IMR-90 (cell line): ENCODE results near the gene ELMO1. TPM values are rescaled to one million over a fixed set of nuclear protein-coding genes. Genes with fewer than 3 reads are reported as not detected.

Experiments used
- ATAC-seq: fragments of 200-7000 bp; cut with Tn5 transposase; 2 replicates; pipeline ENCODE4 v1.9.1; 2020; ENCODE audit warnings: low read depth, mild to moderate bottlenecking, moderate library complexity
- BruUV-seq: library from RNA; stranded (reverse); fragments of 400-500 nt; replicated peaks from 2 replicates; lab custom pipeline; 2021; lab: Mats Ljungman, UMichigan
- CTCF ChIA-PET: fragments of 300-600 bp; formaldehyde crosslinking; extraction: SDS; loops from one replicate; lab custom pipeline; 2021; ENCODE audit warnings: antibody characterized with exemption; lab: Yijun Ruan, JAX
- POLR2A ChIA-PET: fragments of 300-600 bp; sonication (Branson Sonifier 250); formaldehyde crosslinking; loops from one replicate; lab custom pipeline; 2022; ENCODE audit warnings: antibody characterized with exemption; ENCODE audit not compliant: unreplicated experiment; lab: Charles Lee
- DNase-seq: peaks from one replicate; pipeline ENCODE4 v3.0.0; 2013
- H2AFZ ChIP-seq: replicated peaks from 2 replicates; pipeline ENCODE3; 2013; ENCODE audit warnings: low read length, mild to moderate bottlenecking; ENCODE audit not compliant: poor library complexity
- H2AK5ac ChIP-seq: 2 replicates; pipeline ENCODE4 v1.6.1; 2013; ENCODE audit warnings: low read depth, low read length, inconsistent platforms
- H2AK9ac ChIP-seq: replicated peaks from 2 replicates; pipeline ENCODE3; 2013; ENCODE audit warnings: mild to moderate bottlenecking, low read depth, low read length, moderate library complexity; ENCODE audit not compliant: poor library complexity
- H2BK120ac ChIP-seq: 2 replicates; pipeline ENCODE4 v1.6.1; 2013; ENCODE audit warnings: low read depth, low read length, inconsistent platforms
- H2BK15ac ChIP-seq: 3 replicates; pipeline ENCODE4 v1.6.1; 2013; ENCODE audit warnings: low read depth, low read length, inconsistent platforms
- H2BK20ac ChIP-seq: 2 replicates; pipeline ENCODE4 v1.6.1; 2013; ENCODE audit warnings: low read depth, mild to moderate bottlenecking, inconsistent platforms, low read length, moderate library complexity
- H2BK5ac ChIP-seq: 2 replicates; pipeline ENCODE4 v1.6.1; 2013; ENCODE audit warnings: mild to moderate bottlenecking, low read depth, low read length, inconsistent platforms; ENCODE audit not compliant: poor library complexity, severe bottlenecking
- H3K14ac ChIP-seq: replicated peaks from 2 replicates; pipeline ENCODE4 v1.6.1; 2013; ENCODE audit warnings: low read depth, low read length, inconsistent platforms
- H3K18ac ChIP-seq: 2 replicates; pipeline ENCODE4 v1.6.1; 2013; ENCODE audit warnings: low read depth, low read length, control low read depth
- H3K23ac ChIP-seq: 2 replicates; pipeline ENCODE4 v1.6.1; 2013; ENCODE audit warnings: low read depth, low read length, inconsistent platforms
- H3K27ac ChIP-seq: 2 replicates; pipeline ENCODE4 v1.5.1; 2013; ENCODE audit warnings: mild to moderate bottlenecking, control low read depth, low read length; ENCODE audit not compliant: insufficient read depth
- H3K27me3 ChIP-seq: 2 replicates; pipeline ENCODE4 v1.6.1; 2013; ENCODE audit warnings: low read length; ENCODE audit not compliant: control insufficient read depth, insufficient read depth
- H3K36me3 ChIP-seq: 2 replicates; pipeline ENCODE4 v1.6.1; 2013; ENCODE audit warnings: low read length, mixed read lengths; ENCODE audit not compliant: control insufficient read depth, insufficient read depth
- H3K4ac ChIP-seq: 2 replicates; pipeline ENCODE4 v1.6.1; 2013; ENCODE audit warnings: low read depth, low read length, inconsistent platforms
- H3K4me1 ChIP-seq: 2 replicates; pipeline ENCODE4 v1.6.1; 2013; ENCODE audit warnings: low read length, mixed read lengths; ENCODE audit not compliant: control insufficient read depth, insufficient read depth
- H3K4me2 ChIP-seq: 2 replicates; pipeline ENCODE4 v1.6.1; 2013; ENCODE audit warnings: low read depth, mild to moderate bottlenecking, control low read depth, low read length, moderate library complexity
- H3K4me3 ChIP-seq: 2 replicates; pipeline ENCODE4 v1.5.1; 2013; ENCODE audit warnings: low read depth, mild to moderate bottlenecking, control low read depth, low read length, moderate library complexity; ENCODE audit not compliant: insufficient read depth
- H3K56ac ChIP-seq: 2 replicates; pipeline ENCODE4 v1.6.1; 2013; ENCODE audit warnings: low read length, inconsistent platforms; ENCODE audit not compliant: insufficient read depth; ENCODE audit errors: extremely low read depth
- H3K79me1 ChIP-seq, 2 experiments: 2 replicates each; pipeline ENCODE4 v1.6.1; 2013; ENCODE audit warnings: low read length in 2 of 2, inconsistent platforms in 1 of 2, low read depth in 1 of 2
- H3K9ac ChIP-seq: 2 replicates; pipeline ENCODE4 v1.6.1; 2013; ENCODE audit warnings: low read depth, low read length, control low read depth
- H3K9me1 ChIP-seq: 2 replicates; pipeline ENCODE4 v1.6.1; 2013; ENCODE audit warnings: low read length, inconsistent platforms; ENCODE audit not compliant: insufficient read depth
- H3K9me3 ChIP-seq: 2 replicates; pipeline ENCODE4 v1.6.1; 2013; ENCODE audit warnings: low read length; ENCODE audit not compliant: control insufficient read depth, insufficient read depth
- H4K20me1 ChIP-seq: 2 replicates; pipeline ENCODE4 v1.6.1; 2013; ENCODE audit warnings: low read length, inconsistent platforms; ENCODE audit not compliant: insufficient read depth
- H4K5ac ChIP-seq: 2 replicates; pipeline ENCODE4 v1.6.1; 2013; ENCODE audit warnings: mild to moderate bottlenecking, low read depth, low read length, control low read depth
- H4K8ac ChIP-seq, 2 experiments: 2 replicates each; pipeline ENCODE4 v1.6.1; 2013; ENCODE audit warnings: low read depth in 2 of 2, low read length in 2 of 2, control low read depth in 1 of 2, inconsistent platforms in 1 of 2
- H4K91ac ChIP-seq: 2 replicates; pipeline ENCODE4 v1.6.1; 2013; ENCODE audit warnings: low read depth, low read length, inconsistent platforms; ENCODE audit not compliant: insufficient read depth
- BHLHE40 ChIP-seq: fragments of 150-350 bp; IDR thresholded peaks from 2 replicates; pipeline ENCODE4 v1.6.1; 2016; ENCODE audit warnings: mild to moderate bottlenecking, low read depth, low read length
- CEBPB ChIP-seq: IDR thresholded peaks from 2 replicates; pipeline ENCODE4 v1.6.1; 2012; ENCODE audit warnings: low read depth, low read length, improper control_type of control experiment
- CHD1 ChIP-seq: IDR thresholded peaks from 2 replicates; pipeline ENCODE4 v1.6.1; 2012; ENCODE audit warnings: low read depth, low read length, improper control_type of control experiment
- FOS ChIP-seq: fragments of 150-350 bp; IDR thresholded peaks from 2 replicates; pipeline ENCODE4 v1.6.1; 2016; ENCODE audit warnings: low read depth, low read length
- MAFK ChIP-seq: IDR thresholded peaks from 2 replicates; pipeline ENCODE4 v1.6.1; 2012; ENCODE audit warnings: low read depth, low read length, improper control_type of control experiment
- MAZ ChIP-seq: IDR thresholded peaks from 2 replicates; pipeline ENCODE4 v1.6.1; 2012; ENCODE audit warnings: low read depth, mild to moderate bottlenecking, low read length, improper control_type of control experiment, moderate library complexity, borderline replicate concordance
- MXI1 ChIP-seq: IDR thresholded peaks from 2 replicates; pipeline ENCODE4 v1.6.1; 2012; ENCODE audit warnings: low read depth, mild to moderate bottlenecking, low read length, moderate library complexity, borderline replicate concordance
- NFE2L2 ChIP-seq: fragments of 150-350 bp; IDR thresholded peaks from 2 replicates; pipeline ENCODE4 v1.6.1; 2016; ENCODE audit warnings: low read depth, mild to moderate bottlenecking, low read length
- POLR2A ChIP-seq: IDR thresholded peaks from 2 replicates; pipeline ENCODE4 v1.6.1; 2012; ENCODE audit warnings: mild to moderate bottlenecking, low read depth, low read length
- RCOR1 ChIP-seq: IDR thresholded peaks from 2 replicates; pipeline ENCODE4 v1.6.1; 2012; ENCODE audit warnings: mild to moderate bottlenecking, low read length, improper control_type of control experiment; ENCODE audit not compliant: insufficient replicate concordance
- RFX5 ChIP-seq: IDR thresholded peaks from 2 replicates; pipeline ENCODE4 v1.8.0; 2012; ENCODE audit warnings: low read depth, mild to moderate bottlenecking, low read length, moderate library complexity
- SMC3 ChIP-seq: fragments of 150-350 bp; IDR thresholded peaks from 2 replicates; pipeline ENCODE4 v1.6.1; 2016; ENCODE audit warnings: low read depth, mild to moderate bottlenecking, antibody characterized with exemption, low read length, moderate library complexity
- WGBS, 2 experiments: methylation state at CpG; one replicate each; pipeline versions ENCODE4 v1.1.5 to v1.1.7; 2013; ENCODE audit warnings: missing lambda C conversion rate in 2 of 2; ENCODE audit not compliant: insufficient read length in 1 of 2; ENCODE audit errors: extremely low coverage in 2 of 2; 5-methylcytosine and 5-hydroxymethylcytosine counted together
- dilution Hi-C: fragments of 300-500 bp; cut with HindIII; formaldehyde crosslinking; loops from one replicate; pipeline ENCODE4 v1.14.3; 2018; ENCODE audit warnings: low sequenced_read_pairs; ENCODE audit not compliant: unreplicated experiment
- in situ Hi-C: fragments of 300-500 bp; cut with MboI; formaldehyde crosslinking; loops from 3 replicates; pipeline ENCODE4 v1.14.3; 2019; ENCODE audit warnings: low sequenced_read_pairs, inconsistent platforms, mixed read lengths
- intact Hi-C: fragments of 100-400 bp; cut with micrococcal nuclease; formaldehyde crosslinking; loops from 2 replicates; pipeline ENCODE4 v1.10.0; 2022
- polyA plus RNA-seq, 3 experiments: library from polyadenylated mRNA; depleted of rRNA; stranded (reverse); fragments of >200 nt; gene quantifications; 2 replicates each; pipeline ENCODE4 v1.2.3, GENCODE V29; 2012; ENCODE audit warnings: low replicate concordance in 1 of 3
- total RNA-seq: library from RNA; depleted of rRNA; stranded (reverse); fragments of >200 nt; gene quantifications from 2 replicates; pipeline ENCODE4 v1.2.3, GENCODE V29; 2012
- TF ChIP-seq, protein P1 (sequence below): fragments of 150-350 bp; IDR thresholded peaks from 2 replicates; pipeline ENCODE4 v1.6.1; 2017; ENCODE audit warnings: mild to moderate bottlenecking, antibody characterized with exemption, low read length, low read depth
- TF ChIP-seq, protein P2 (sequence below): fragments of 150-350 bp; IDR thresholded peaks from 2 replicates; pipeline ENCODE4 v1.6.1; 2016; ENCODE audit warnings: low read depth, mild to moderate bottlenecking, low read length, moderate library complexity, borderline replicate concordance
- TF ChIP-seq, protein P3 (sequence below): conservative IDR thresholded peaks from 2 replicates; pipeline ENCODE4 v1.5.1; 2012; ENCODE audit warnings: mild to moderate bottlenecking, low read depth, low read length, improper control_type of control experiment

Gene ELMO1
- total and polyA plus RNA-seq, 2 of the 4 experiments (the other 2 are of a cell fraction): 0.03 TPM; not detected in 1

GRCh38 chr7:36955456-36956129 is 493.1 kb downstream of the ELMO1 start:
- Histone ChIP-seq H2BK15ac (no peak overlapping the region), H3K23ac (no peak overlapping the region), H4K20me1 (no peaks in the 10 kb centered on the region), H3K79me1 (no peaks in the 10 kb centered on the region), H2AFZ (no peak overlapping the region), H4K5ac (no peak overlapping the region), H3K56ac (no peak overlapping the region), H3K27ac (no peak overlapping the region), H2BK120ac (no peak overlapping the region), H2BK5ac (no peak overlapping the region), H4K8ac (no peak overlapping the region), H2BK20ac (no peak overlapping the region), H3K4ac (no peak overlapping the region), H3K9me1 (no peaks in the 10 kb centered on the region), H3K4me3 (no peak overlapping the region), H3K18ac (no peak overlapping the region), H3K36me3 (no peaks in the 10 kb centered on the region), H3K27me3 (no peaks in the 10 kb centered on the region), H3K14ac (no peak overlapping the region), H2AK9ac (no peak overlapping the region), H3K9ac (no peak overlapping the region), H3K4me1 (no peaks in the 10 kb centered on the region), H2AK5ac (no peak overlapping the region), H3K4me2 (no peak overlapping the region), H3K9me3 (no peaks in the 10 kb centered on the region), H4K91ac (no peak overlapping the region)
- POLR2A ChIA-PET: no interaction called here
- in situ Hi-C loops (loop anchor here (25.0 kb wide), 1 partner anchor 468 kb away; no protein-coding TSS in a partner anchor), dilution Hi-C loops (no loop called here), intact Hi-C loops (no loop called here)
- TF ChIP-seq MXI1 (no peak), POLR2A (no peak), CHD1 (no peak), MAZ (no peak), RFX5 (no peak), SMC3 (no peak), FOS (no peak), CEBPB (no peak), RCOR1 (no peak), NFE2L2 (no peak), BHLHE40 (no peak), MAFK (no peak)
- TF ChIP-seq, protein P1, sequence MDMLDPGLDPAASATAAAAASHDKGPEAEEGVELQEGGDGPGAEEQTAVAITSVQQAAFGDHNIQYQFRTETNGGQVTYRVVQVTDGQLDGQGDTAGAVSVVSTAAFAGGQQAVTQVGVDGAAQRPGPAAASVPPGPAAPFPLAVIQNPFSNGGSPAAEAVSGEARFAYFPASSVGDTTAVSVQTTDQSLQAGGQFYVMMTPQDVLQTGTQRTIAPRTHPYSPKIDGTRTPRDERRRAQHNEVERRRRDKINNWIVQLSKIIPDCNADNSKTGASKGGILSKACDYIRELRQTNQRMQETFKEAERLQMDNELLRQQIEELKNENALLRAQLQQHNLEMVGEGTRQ: no peak
- TF ChIP-seq, protein P2, sequence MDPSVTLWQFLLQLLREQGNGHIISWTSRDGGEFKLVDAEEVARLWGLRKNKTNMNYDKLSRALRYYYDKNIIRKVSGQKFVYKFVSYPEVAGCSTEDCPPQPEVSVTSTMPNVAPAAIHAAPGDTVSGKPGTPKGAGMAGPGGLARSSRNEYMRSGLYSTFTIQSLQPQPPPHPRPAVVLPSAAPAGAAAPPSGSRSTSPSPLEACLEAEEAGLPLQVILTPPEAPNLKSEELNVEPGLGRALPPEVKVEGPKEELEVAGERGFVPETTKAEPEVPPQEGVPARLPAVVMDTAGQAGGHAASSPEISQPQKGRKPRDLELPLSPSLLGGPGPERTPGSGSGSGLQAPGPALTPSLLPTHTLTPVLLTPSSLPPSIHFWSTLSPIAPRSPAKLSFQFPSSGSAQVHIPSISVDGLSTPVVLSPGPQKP: no peak
- TF ChIP-seq, protein P3, sequence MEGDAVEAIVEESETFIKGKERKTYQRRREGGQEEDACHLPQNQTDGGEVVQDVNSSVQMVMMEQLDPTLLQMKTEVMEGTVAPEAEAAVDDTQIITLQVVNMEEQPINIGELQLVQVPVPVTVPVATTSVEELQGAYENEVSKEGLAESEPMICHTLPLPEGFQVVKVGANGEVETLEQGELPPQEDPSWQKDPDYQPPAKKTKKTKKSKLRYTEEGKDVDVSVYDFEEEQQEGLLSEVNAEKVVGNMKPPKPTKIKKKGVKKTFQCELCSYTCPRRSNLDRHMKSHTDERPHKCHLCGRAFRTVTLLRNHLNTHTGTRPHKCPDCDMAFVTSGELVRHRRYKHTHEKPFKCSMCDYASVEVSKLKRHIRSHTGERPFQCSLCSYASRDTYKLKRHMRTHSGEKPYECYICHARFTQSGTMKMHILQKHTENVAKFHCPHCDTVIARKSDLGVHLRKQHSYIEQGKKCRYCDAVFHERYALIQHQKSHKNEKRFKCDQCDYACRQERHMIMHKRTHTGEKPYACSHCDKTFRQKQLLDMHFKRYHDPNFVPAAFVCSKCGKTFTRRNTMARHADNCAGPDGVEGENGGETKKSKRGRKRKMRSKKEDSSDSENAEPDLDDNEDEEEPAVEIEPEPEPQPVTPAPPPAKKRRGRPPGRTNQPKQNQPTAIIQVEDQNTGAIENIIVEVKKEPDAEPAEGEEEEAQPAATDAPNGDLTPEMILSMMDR: no peak
- no peak for DNase-seq
- no TSS peak for BruUV-seq
- WGBS, 2 experiments: 0% methylated on average over 1 of the region's 3 CpGs; no CpG with 5 or more reads in 1 of the 2 experiments
- CTCF ChIA-PET: interaction anchor here (1.4 kb wide), 1 partner anchor 12 kb away, joined by 4 read pairs; no protein-coding TSS in a partner anchor
- no peak for ATAC-seq
